HPDE6-E6E7 (cell line): Measurements from ENCODE around the gene BUB1B.
"Not testable (repeated sequence)": the region's sequence is repeated elsewhere in the genome, so short reads cannot be mapped to it uniquely, and the experiment has no call there.

Experiments
- DNase-seq: peaks from one replicate; pipeline ENCODE4 v3.0.0; 2011; ENCODE audit warnings: missing footprints; ENCODE audit errors: extremely low spot score

BUB1B gene

GRCh38 chr15:40160689-40161688, at the start of gene BUB1B:
Gene BUB1B, plus strand, starts transcription at chr15:40161069. Its CDS starts 152 bp downstream, at chr15:40161221.
- peak; percentile 96 for DNase-seq

DNA sequence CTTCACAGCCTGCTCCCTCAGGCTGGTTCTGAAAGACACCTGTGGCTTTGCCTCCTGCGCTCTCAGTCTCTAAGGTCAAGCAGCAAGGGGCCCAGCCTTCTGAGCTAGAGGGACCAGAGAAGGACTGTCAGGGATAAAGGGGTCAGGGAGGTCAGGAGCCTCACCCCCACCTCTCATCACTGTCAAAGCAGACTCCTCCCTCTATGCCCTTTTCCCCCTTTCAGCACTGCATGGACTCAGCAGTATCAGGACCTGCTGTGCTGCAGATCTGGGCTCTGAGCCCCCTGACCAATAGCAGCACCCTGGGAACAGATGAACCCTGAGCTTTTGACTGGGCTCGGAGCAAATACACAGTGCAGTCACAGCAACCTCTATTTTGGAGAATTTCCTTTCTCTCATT, 49.0 kb upstream of the BUB1B start:
- DNase-seq, result no peak

GRCh38 chr15:40112789-40113188, 48.1 kb upstream of the BUB1B start:
- no peak for DNase-seq

DNA sequence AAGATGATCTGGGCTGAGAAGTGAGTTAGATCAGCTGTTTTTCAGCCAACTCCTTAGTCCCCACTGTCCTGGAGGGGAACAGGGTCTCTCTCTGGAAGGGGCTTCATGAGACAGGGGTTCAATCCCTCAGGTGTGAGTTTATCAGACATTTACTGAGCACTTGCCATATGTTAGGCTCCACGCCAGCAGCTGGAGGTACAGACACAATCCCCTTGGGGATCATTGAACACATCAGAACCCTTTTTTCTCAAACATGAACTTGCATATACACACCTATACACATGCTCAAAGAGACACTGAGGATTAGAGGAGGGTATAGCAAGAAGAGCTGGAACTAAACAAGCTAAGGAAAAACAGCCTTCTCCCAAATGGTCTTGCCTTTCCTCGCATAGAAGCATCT, 46.7 kb upstream of the BUB1B start:
- DNase-seq, result no peak

- not testable (repeated sequence) for DNase-seq
Measured at GRCh38 chr15:40115106-40115505, 45.8 kb upstream of the BUB1B start.

- DNase-seq, result no peak
Measured at GRCh38 chr15:40115670-40116093, 45.2 kb upstream of the BUB1B start.

DNA sequence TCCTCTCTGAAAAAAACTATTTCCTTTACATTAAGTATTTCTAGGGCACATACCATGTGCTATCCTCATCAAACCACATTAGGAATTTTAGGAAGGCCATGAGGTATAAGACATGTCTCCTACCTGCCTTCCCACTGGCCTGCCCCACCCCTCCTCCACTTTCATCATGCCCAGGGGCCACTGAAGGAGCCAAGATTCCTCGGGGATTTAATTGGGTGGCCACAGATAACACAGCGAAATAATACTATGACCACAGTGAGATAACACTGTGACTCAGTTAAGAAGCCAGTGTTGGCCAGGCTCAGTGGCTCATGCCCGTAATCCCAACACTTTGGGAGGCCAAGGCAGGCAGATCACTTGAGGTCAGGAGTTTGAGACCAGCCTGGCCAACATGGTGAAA, 42.4 kb upstream of the BUB1B start:
- no peak for DNase-seq

DNA sequence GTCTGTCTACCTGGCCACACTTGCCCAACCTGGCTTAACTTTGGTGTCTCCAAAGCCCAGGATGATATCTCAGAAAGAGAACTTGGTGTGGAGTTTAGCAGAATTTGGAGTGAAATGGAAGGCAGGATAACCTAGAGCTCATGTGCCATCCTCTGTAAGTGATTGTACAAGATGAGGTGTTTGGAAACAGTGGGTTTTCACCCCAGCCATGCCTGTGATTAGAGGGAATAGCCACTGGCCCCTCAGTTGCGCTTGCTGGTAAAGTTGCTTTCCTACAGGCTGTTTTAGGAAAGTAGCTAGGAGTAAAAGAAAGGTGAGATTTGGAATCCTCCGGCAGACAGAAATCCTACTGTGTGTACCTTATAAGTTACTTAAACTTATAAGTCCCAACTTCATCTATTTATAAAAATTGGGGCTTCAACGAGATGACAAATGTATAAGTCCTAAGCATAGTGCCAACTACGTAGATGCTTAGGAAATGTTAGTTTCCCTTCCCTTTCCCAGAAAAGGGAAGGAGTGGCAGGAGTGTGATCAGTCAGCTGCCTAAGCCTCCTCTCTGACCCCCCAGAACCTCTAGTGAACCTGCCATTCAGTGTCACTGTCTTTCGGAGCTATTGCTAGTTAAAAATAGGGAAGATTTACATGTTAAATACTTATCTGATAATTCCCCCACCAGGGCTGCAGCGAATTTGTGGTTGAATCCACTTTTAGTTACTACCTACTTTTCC, 38.8 kb upstream of the BUB1B start:
- DNase-seq, result no peak

GRCh38 chr15:40122989-40123388, 37.9 kb upstream of the BUB1B start:
- DNase-seq, result not testable (repeated sequence)

GRCh38 chr15:40123863-40124262, 37.0 kb upstream of the BUB1B start:
- not testable (repeated sequence) for DNase-seq

- not testable (repeated sequence) for DNase-seq
Measured at GRCh38 chr15:40124333-40124732, 36.5 kb upstream of the BUB1B start.

- not testable (repeated sequence) for DNase-seq
Measured at GRCh38 chr15:40124807-40125285, 36.0 kb upstream of the BUB1B start.

- no peak for DNase-seq
Measured at GRCh38 chr15:40125950-40126349, 34.9 kb upstream of the BUB1B start.

GRCh38 chr15:40128766-40129660, 31.9 kb upstream of the BUB1B start:
- DNase-seq, result no peak

DNA sequence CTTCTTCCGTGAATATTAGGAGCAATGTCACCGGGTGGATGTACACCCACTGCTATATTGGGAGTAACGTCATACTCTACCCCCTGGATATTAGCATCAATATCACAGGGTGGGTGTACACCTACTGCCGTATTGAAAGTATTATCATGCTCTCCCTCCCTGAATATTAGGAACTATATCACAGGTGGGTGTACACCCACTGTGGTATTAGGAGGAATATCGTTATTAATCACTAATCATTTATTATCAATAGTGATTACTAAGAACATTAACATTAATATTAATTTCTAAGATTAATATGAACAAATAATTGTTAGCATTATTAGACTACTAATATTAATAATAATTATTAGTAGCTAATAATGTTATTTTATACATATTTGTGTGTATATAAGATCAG, 30.8 kb upstream of the BUB1B start:
- no peak for DNase-seq

DNA sequence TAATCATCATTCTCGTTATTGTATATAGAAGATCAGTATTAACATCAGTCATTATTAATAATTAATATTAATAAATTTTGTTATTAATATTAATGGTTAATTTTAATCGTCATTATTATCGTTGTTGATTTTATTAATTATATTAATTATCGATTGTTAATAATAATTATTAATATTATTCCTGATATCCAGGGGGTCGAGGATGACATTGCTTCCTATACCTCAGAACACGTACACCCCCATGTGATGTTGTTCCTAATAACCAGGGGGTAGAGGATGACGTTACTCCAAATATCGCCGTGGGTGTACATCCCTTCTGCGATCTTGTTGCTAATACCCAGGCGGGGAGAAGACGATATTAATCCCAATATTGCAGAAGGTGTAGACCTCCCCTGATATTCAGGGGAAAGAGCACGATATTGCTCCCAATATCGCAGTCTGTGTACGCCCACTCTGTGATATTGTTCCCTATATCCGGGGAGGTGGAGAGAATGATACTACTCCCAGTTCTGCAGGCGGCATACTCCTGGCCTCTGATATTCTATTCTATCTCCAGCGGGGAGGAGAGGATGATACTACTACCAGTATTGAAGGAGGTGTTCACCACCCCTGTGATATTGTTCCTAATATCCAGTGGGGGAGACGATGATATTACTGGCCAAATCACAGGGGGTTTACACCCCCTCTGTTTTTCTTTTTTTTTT, 29.9 kb upstream of the BUB1B start:
- DNase-seq, result no peak

GRCh38 chr15:40133544-40133943, 27.3 kb upstream of the BUB1B start:
- DNase-seq, result no peak

DNA sequence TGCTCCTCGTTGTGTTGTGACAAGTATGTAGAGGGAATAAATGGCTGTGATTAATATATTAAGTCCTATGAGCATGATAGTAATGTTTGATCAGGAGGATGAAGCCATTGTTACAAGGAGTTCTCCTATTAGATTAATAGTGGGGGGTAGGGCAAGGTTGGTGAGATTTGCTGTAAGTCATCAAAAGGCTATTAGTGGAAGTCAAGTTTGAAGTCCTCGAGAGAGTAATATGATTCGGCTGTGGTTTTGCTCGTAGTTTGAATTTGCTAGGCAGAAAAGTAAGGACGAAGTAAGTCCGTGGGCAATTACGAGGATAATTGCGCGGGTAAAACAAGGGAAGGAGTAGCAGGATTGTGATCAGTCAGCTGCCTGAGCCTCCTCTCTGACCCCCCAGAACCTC, 26.0 kb upstream of the BUB1B start:
- no peak for DNase-seq

DNA sequence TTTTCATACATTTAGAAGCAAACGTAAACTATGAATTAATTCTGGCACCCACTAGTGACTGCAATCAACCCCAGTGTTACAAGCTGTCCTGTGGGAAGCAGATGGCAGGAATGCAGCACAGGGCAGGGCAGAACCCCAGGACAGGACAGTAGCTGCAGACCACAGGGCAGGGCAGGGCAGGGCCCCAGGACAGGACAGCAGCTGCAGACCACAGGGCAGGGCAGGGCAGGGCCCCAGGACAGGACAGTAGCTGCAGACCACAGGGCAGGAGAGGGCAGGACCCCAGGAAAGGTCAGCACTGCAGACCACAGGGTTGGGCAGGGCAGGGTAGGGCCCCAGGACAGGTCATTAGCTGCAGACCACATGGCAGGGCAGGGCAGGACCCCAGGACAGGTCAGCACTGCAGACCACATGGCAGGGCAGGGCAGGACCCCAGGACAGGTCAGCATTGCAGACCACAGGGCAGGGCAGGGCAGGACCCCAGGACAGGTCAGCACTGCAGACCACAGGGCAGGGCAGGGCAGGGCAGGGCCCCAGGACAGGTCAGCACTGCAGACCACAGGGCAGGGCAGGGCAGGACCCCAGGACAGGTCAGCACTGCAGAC, 24.9 kb upstream of the BUB1B start:
- DNase-seq, result not testable (repeated sequence)
